Measurements from ENCODE around the gene IGLL1. TPM values are rescaled to one million over a fixed set of nuclear protein-coding genes. Genes with fewer than 3 reads are reported as not detected.

The IGLL1 gene
- total RNA-seq, 1 donor from 2014 or later = not detected

DNA sequence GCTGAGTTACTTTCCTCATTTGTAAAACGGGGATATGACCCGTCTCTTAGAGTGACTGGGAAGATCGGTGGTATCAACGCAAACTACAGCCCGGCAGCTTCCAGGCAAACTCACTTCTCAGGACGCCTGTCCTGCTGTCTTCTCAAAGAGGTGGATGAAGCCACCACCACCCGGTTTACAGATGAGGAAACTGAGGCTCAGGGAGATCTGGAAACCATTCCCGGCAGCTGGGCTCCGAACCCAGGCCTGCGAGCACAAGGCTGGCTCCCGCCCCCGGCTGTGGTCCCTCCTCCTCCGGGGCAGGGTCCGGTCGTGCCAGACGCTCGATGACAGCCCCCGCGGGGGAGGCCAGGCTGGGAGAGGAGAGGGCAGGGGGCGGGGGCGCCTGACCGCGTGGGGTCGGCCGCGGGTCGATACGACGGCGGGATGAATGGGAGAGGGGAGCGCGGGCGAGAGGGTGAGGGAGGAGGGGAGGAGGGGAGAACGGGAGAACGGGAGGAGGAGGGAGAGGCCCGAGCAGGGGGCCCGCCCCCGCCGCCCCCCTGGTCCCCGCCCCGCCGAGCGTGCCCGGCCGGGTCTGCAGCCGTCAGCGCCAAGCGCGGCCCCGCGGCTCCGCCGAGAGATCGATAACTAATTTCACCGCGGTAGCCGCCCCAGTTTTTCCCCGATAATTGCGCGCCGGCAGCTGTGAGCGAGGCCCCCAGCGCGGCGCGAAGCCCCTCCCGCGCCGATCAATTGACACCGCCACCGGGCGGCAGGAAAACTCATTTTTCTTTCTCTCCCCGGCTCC, 14.0 kb downstream of the IGLL1 start:
- Histone ChIP-seq H4K20me1 (ENCODE audit: insufficient read depth, low read length) (no peaks in the 10 kb centered on the region), H3K9me3 (ENCODE audit: insufficient read depth, low read depth, low read length) (no peaks in the 10 kb centered on the region), H3K36me3 (ENCODE audit: insufficient read depth, low read length) (no peaks in the 10 kb centered on the region), H2AFZ (ENCODE audit: low read depth, low read length) (peak overlapping the region; percentile 47), H3K9ac (ENCODE audit: low read length) (no peak overlapping the region), H3K27me3 (ENCODE audit: insufficient read depth, low read length) (peaks cover 18% of the 10 kb centered on the region), H3K27ac (ENCODE audit: low read depth, low read length) (no peak overlapping the region), H3K4me3 (ENCODE audit: insufficient read depth, low read depth, low read length) (no peak overlapping the region), H3K4me2 (ENCODE audit: low read length) (peak overlapping the region; percentile 73), H3K79me2 (ENCODE audit: insufficient read depth, low read length) (no peaks in the 10 kb centered on the region), H3K4me1 (ENCODE audit: insufficient read depth, low read length) (no peaks in the 10 kb centered on the region)
- FAIRE-seq (no peak), DNase-seq (ENCODE audit: low read depth) (no peak)
- Mint-ChIP-seq H3K36me3 (ENCODE audit: low read depth, unreplicated experiment) (peaks cover 2% of the 10 kb centered on the region), H3K27ac (ENCODE audit: unreplicated experiment) (no peak overlapping the region), H3K4me3 (ENCODE audit: unreplicated experiment) (peak overlapping the region; percentile 81), H3K9me3 (ENCODE audit: unreplicated experiment) (no peaks in the 10 kb centered on the region), H3K27me3 (ENCODE audit: low read depth, unreplicated experiment) (peaks cover 55% of the 10 kb centered on the region), H3K4me1 (ENCODE audit: low read depth, unreplicated experiment) (peaks cover 7% of the 10 kb centered on the region)
- peak; percentile 90 for TF ChIP-seq EZH2 (IDR thresholded peaks at IDR 0.05; ENCODE audit: insufficient read depth, low read length)
- no peak for TF ChIP-seq CTCF (IDR thresholded peaks at IDR 0.05; ENCODE audit: insufficient read depth, low read depth, low read length)

DNA sequence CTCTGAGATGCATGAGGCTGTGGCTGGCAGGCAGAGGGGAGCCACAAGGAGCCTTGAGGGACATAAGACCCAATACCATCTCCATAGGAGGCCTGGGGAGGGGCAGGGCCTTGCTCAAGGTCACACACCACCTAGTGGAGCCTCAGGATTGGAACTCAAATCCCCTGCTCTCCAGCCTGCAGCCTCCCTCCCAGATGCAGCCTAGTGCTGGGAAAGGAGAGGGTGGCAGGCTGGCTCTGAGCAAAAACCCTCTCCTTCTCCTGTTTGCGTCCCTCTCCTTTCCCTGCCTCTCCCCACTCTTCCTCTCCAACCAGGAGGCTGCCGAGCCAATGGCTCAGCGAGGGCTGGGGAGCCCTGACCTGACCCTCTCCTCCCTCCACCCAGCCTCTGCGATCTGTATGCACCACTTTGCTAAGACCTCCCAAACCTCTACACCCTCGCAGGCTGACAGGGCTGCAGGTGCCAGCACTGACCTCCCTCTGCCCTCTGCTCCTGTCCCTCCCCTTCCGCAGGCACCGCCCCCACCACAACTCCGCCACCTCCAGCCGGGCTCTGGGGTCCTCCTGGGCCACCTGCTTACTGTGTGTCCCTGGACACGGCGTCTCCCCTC, 14.7 kb downstream of the IGLL1 start:
- Mint-ChIP-seq H3K9me3 (ENCODE audit: unreplicated experiment) (no peaks in the 10 kb centered on the region), H3K27me3 (ENCODE audit: low read depth, unreplicated experiment) (peaks cover 49% of the 10 kb centered on the region), H3K4me3 (ENCODE audit: unreplicated experiment) (peak overlapping the region; percentile 81), H3K4me1 (ENCODE audit: low read depth, unreplicated experiment) (peaks cover 7% of the 10 kb centered on the region), H3K27ac (ENCODE audit: unreplicated experiment) (no peak overlapping the region), H3K36me3 (ENCODE audit: low read depth, unreplicated experiment) (peaks cover 2% of the 10 kb centered on the region)
- no peaks in the 10 kb centered on the region for H3K79me2 ChIP-seq (ENCODE audit: insufficient read depth, low read length)
- H3K27ac ChIP-seq (ENCODE audit: low read depth, low read length) = no peak overlapping the region
- TF ChIP-seq CTCF (IDR thresholded peaks at IDR 0.05; ENCODE audit: insufficient read depth, low read depth, low read length) = no peak
- TF ChIP-seq EZH2 (IDR thresholded peaks at IDR 0.05; ENCODE audit: insufficient read depth, low read length) = no peak
- FAIRE-seq = no peak
- H3K4me2 ChIP-seq (ENCODE audit: low read length) = peak overlapping the region; percentile 73
- no peak overlapping the region for H3K4me3 ChIP-seq (ENCODE audit: insufficient read depth, low read depth, low read length)
- DNase-seq (ENCODE audit: low read depth) = no peak
- no peak overlapping the region for H3K9ac ChIP-seq (ENCODE audit: low read length)
- H4K20me1 ChIP-seq (ENCODE audit: insufficient read depth, low read length) = no peaks in the 10 kb centered on the region
- H3K9me3 ChIP-seq (ENCODE audit: insufficient read depth, low read depth, low read length) = no peaks in the 10 kb centered on the region
- H2AFZ ChIP-seq (ENCODE audit: low read depth, low read length) = no peak overlapping the region
- no peaks in the 10 kb centered on the region for H3K4me1 ChIP-seq (ENCODE audit: insufficient read depth, low read length)
- H3K27me3 ChIP-seq (ENCODE audit: insufficient read depth, low read length) = peaks cover 18% of the 10 kb centered on the region
- no peaks in the 10 kb centered on the region for H3K36me3 ChIP-seq (ENCODE audit: insufficient read depth, low read length)

DNA sequence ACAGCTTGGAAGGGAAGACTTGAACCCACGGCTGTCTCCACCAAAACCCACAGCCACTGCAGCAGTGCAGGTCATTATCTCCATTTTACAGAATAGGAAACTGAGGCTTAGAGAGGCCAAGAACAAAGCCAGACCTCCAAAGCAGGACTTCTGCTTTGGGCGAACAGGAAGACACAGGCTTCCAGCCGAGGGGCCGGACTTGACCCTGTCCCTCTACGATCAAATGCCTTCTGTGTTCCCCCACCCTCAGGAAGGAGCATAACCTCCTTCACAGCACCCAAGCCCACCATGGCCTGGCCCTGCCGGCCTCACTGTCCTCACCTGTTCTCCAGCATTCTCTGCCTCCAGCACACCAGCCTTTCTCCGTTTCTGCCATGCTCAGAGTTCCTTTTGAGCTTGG, 15.8 kb downstream of the IGLL1 start:
- peaks cover 49% of the 10 kb centered on the region for H3K27me3 Mint-ChIP-seq (ENCODE audit: low read depth, unreplicated experiment)
- H3K79me2 ChIP-seq (ENCODE audit: insufficient read depth, low read length) = no peaks in the 10 kb centered on the region
- no peak for FAIRE-seq
- DNase-seq (ENCODE audit: low read depth) = no peak
- H3K4me3 Mint-ChIP-seq (ENCODE audit: unreplicated experiment) = no peak overlapping the region
- no peaks in the 10 kb centered on the region for H4K20me1 ChIP-seq (ENCODE audit: insufficient read depth, low read length)
- peaks cover 20% of the 10 kb centered on the region for H3K27me3 ChIP-seq (ENCODE audit: insufficient read depth, low read length)
- no peaks in the 10 kb centered on the region for H3K9me3 ChIP-seq (ENCODE audit: insufficient read depth, low read depth, low read length)
- H3K27ac ChIP-seq (ENCODE audit: low read depth, low read length) = no peak overlapping the region
- no peak overlapping the region for H3K4me3 ChIP-seq (ENCODE audit: insufficient read depth, low read depth, low read length)
- no peak overlapping the region for H3K4me2 ChIP-seq (ENCODE audit: low read length)
- peaks cover 7% of the 10 kb centered on the region for H3K4me1 Mint-ChIP-seq (ENCODE audit: low read depth, unreplicated experiment)
- H3K4me1 ChIP-seq (ENCODE audit: insufficient read depth, low read length) = no peaks in the 10 kb centered on the region
- peaks cover 2% of the 10 kb centered on the region for H3K36me3 Mint-ChIP-seq (ENCODE audit: low read depth, unreplicated experiment)
- TF ChIP-seq CTCF (IDR thresholded peaks at IDR 0.05; ENCODE audit: insufficient read depth, low read depth, low read length) (no peak), EZH2 (IDR thresholded peaks at IDR 0.05; ENCODE audit: insufficient read depth, low read length) (no peak)
- no peak overlapping the region for H3K9ac ChIP-seq (ENCODE audit: low read length)
- H3K36me3 ChIP-seq (ENCODE audit: insufficient read depth, low read length) = no peaks in the 10 kb centered on the region
- peak overlapping the region; percentile 47 for H3K27ac Mint-ChIP-seq (ENCODE audit: unreplicated experiment)
- no peaks in the 10 kb centered on the region for H3K9me3 Mint-ChIP-seq (ENCODE audit: unreplicated experiment)
- no peak overlapping the region for H2AFZ ChIP-seq (ENCODE audit: low read depth, low read length)
